MCF 10A (cell line): ENCODE results near the gene MDM2. TPM values are rescaled to one million over a fixed set of nuclear protein-coding genes. Genes with fewer than 3 reads are reported as not detected.

Experiments
- BruUV-seq: library from RNA; stranded (reverse); fragments of 400-500 nt; replicated peaks from 2 replicates; lab custom pipeline; 2021; lab: Mats Ljungman, UMichigan
- CTCF ChIA-PET: fragments of 300-600 bp; sonication (Branson Sonifier 250); formaldehyde crosslinking; extraction: SDS; loops from one replicate; lab custom pipeline; 2021; ENCODE audit warnings: antibody characterized with exemption, inconsistent platforms; lab: Yijun Ruan, JAX
- POLR2A ChIA-PET: fragments of 300-600, 350-650 bp; sonication (Branson Sonifier 250); formaldehyde crosslinking; extraction: SDS; loops from one replicate; lab custom pipeline; 2020; ENCODE audit warnings: antibody characterized with exemption, inconsistent platforms; lab: Yijun Ruan, JAX
- DNase-seq: peaks from one replicate; pipeline ENCODE4 v3.0.0-alpha.2; 2018; ENCODE audit not compliant: unreplicated experiment
- H3K27ac Mint-ChIP-seq: one replicate; pipeline ENCODE4 v1.8.0; 2022; ENCODE audit warnings: mild to moderate bottlenecking, low read depth, mixed read lengths; ENCODE audit not compliant: unreplicated experiment
- H3K27me3 Mint-ChIP-seq: one replicate; pipeline ENCODE4 v1.8.0; 2022; ENCODE audit warnings: mixed read lengths; ENCODE audit not compliant: insufficient read depth, unreplicated experiment
- H3K36me3 Mint-ChIP-seq: one replicate; pipeline ENCODE4 v1.8.0; 2022; ENCODE audit warnings: mild to moderate bottlenecking, moderate library complexity, mixed read lengths; ENCODE audit not compliant: insufficient read depth, unreplicated experiment
- H3K4me1 Mint-ChIP-seq: one replicate; pipeline ENCODE4 v1.8.0; 2022; ENCODE audit warnings: mixed read lengths; ENCODE audit not compliant: insufficient read depth, unreplicated experiment
- H3K4me3 Mint-ChIP-seq: one replicate; pipeline ENCODE4 v1.8.0; 2022; ENCODE audit warnings: mild to moderate bottlenecking, moderate library complexity, mixed read lengths; ENCODE audit not compliant: unreplicated experiment
- H3K9me3 Mint-ChIP-seq: one replicate; pipeline ENCODE4 v1.8.0; 2022; ENCODE audit warnings: mixed read lengths; ENCODE audit not compliant: unreplicated experiment
- intact Hi-C: fragments of 100-400 bp; cut with micrococcal nuclease; formaldehyde crosslinking; loops from 2 replicates; pipeline ENCODE4 v1.14.1; 2022
- total RNA-seq: library from RNA; stranded (reverse); gene quantifications from 2 replicates; pipeline ENCODE4 v1.2.3, GENCODE V29; 2022
- TF ChIP-seq, protein P1 (sequence below): fragments of 200-600 bp; IDR thresholded peaks from one replicate; pipeline ENCODE4 v1.8.0; 2022; ENCODE audit warnings: antibody characterized with exemption, mild to moderate bottlenecking; ENCODE audit not compliant: unreplicated experiment

MDM2 gene
- total RNA-seq, 1 experiment from 2014 or later: 383 TPM

DNA sequence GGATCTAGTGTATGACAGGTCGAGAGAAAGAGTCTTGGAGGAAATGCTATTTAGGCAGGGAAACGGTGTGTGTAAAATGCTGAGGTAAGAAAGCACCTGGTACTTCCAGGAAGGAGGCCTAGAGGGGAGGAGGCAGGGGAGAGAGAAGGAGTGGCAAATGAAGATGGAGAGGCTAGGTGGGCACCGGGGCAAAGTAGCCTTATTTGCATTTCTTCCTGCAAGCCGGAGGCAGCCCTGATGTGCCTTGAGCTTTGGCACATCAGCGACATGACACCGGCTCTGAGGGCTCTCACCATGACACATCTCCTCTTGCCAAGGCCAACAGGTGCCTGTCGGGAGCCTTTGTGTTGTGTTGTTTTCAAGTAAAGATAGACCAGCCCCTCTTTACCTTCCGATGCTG is 63.4 kb downstream of the MDM2 start:
- Mint-ChIP-seq H3K27ac (no peak overlapping the region), H3K4me1 (no peaks in the 10 kb centered on the region), H3K36me3 (peaks cover 12% of the 10 kb centered on the region), H3K4me3 (no peak overlapping the region), H3K9me3 (no peaks in the 10 kb centered on the region), H3K27me3 (no peaks in the 10 kb centered on the region)
- ChIA-PET CTCF (interaction anchor here (0.6 to 1.8 kb wide), 5 partner anchors 11 to 383 kb away, joined by 3 to 5 read pairs (median 4); no protein-coding TSS in a partner anchor), POLR2A (no interaction called here)
- DNase-seq: no peak
- no TSS peak for BruUV-seq
- intact Hi-C loops: no loop called here
- TF ChIP-seq, protein P1, sequence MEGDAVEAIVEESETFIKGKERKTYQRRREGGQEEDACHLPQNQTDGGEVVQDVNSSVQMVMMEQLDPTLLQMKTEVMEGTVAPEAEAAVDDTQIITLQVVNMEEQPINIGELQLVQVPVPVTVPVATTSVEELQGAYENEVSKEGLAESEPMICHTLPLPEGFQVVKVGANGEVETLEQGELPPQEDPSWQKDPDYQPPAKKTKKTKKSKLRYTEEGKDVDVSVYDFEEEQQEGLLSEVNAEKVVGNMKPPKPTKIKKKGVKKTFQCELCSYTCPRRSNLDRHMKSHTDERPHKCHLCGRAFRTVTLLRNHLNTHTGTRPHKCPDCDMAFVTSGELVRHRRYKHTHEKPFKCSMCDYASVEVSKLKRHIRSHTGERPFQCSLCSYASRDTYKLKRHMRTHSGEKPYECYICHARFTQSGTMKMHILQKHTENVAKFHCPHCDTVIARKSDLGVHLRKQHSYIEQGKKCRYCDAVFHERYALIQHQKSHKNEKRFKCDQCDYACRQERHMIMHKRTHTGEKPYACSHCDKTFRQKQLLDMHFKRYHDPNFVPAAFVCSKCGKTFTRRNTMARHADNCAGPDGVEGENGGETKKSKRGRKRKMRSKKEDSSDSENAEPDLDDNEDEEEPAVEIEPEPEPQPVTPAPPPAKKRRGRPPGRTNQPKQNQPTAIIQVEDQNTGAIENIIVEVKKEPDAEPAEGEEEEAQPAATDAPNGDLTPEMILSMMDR: no peak

DNA sequence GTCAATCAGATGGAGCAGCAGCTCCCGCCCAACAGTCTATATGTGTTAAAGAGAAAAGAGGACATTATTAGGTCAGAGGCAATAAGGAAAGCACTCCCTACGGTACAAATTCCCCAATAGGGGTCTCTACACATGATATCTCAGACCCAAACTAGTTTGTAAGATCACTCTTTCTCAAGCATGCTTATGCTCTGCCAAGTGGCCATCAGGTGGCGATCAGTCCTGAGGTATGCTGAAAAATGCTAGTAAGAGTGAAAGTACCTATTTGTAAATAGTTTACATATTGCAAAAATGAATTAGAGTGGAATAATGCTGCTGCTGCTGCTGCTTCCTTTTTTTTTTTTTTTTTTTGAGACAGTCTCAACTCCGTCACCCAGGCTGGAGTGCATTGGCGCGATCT is 63.9 kb downstream of the MDM2 start:
- no TSS peak for BruUV-seq
- Mint-ChIP-seq H3K4me1 (no peaks in the 10 kb centered on the region), H3K36me3 (peaks cover 12% of the 10 kb centered on the region), H3K9me3 (no peaks in the 10 kb centered on the region), H3K27me3 (no peaks in the 10 kb centered on the region), H3K27ac (no peak overlapping the region), H3K4me3 (no peak overlapping the region)
- CTCF ChIA-PET: interaction anchor here (0.5 to 1.1 kb wide), 5 partner anchors 13 to 286 kb away, joined by 3 to 7 read pairs (median 5); no protein-coding TSS in a partner anchor
- peak; percentile 34 for DNase-seq
- intact Hi-C loops: no loop called here
- TF ChIP-seq, protein P1: peak; percentile 18
- POLR2A ChIA-PET: no interaction called here

DNA sequence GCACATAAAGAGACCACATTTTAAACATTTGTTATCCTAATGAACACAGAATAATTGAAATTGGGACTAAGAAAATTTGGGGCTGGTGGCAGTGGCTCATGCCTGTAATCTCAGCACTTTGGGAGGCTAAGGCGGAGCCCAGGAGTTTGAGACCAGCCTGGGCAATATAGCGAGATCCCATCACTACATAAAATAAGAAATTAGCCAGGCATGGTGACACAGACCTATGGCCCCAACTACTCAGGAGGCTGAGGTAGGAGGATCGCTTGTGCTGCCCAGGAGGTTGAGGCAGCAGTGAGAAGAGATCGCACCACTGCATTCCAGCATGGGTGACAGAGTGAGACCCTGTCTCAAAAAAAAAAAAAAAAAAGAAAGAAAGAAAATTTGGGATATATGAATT is 65.3 kb downstream of the MDM2 start:
- Mint-ChIP-seq H3K4me1 (no peaks in the 10 kb centered on the region), H3K36me3 (peaks cover 6% of the 10 kb centered on the region), H3K27me3 (no peaks in the 10 kb centered on the region), H3K4me3 (no peak overlapping the region), H3K9me3 (no peaks in the 10 kb centered on the region), H3K27ac (no peak overlapping the region)
- BruUV-seq: no TSS peak
- intact Hi-C loops: no loop called here
- POLR2A ChIA-PET: no interaction called here
- DNase-seq: no peak
- CTCF ChIA-PET: interaction anchor here (1.0 to 1.1 kb wide), 2 partner anchors 197 to 281 kb away, joined by 3 to 5 read pairs; no protein-coding TSS in a partner anchor
- TF ChIP-seq, protein P1: no peak

DNA sequence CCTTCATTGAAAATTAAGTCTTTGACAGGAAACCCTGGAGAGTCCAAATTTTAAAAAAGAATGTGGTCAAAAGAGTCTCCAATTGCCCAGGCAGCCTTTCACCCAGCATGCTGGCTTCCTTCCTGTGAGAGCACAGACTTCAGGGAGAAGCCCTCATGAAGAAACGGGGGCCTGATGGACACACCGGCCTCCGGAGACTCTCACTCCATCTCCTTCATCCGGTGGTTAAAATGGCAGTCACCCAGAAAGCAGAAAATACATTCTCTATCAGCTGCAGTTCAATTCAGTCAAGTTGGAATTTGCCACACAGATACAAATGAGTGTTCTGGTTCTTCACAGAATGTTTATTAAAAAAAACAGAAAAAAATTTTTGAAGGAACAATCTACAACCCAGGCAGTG is 68.5 kb downstream of the MDM2 start:
- H3K27ac Mint-ChIP-seq: no peak overlapping the region
- TF ChIP-seq, protein P1: no peak
- BruUV-seq: no TSS peak
- no peak overlapping the region for H3K4me3 Mint-ChIP-seq
- no peak for DNase-seq
- peaks cover 3% of the 10 kb centered on the region for H3K36me3 Mint-ChIP-seq
- POLR2A ChIA-PET: no interaction called here
- no peaks in the 10 kb centered on the region for H3K27me3 Mint-ChIP-seq
- no peaks in the 10 kb centered on the region for H3K9me3 Mint-ChIP-seq
- intact Hi-C loops: no loop called here
- no peaks in the 10 kb centered on the region for H3K4me1 Mint-ChIP-seq
- CTCF ChIA-PET: interaction anchor here (1.4 kb wide), 2 partner anchors 10 to 194 kb away, joined by 4 to 5 read pairs; no protein-coding TSS in a partner anchor
